Measurements from ENCODE around the gene HSPA13. TPM values are rescaled to one million over a fixed set of nuclear protein-coding genes. Genes with fewer than 3 reads are reported as not detected.

The HSPA13 gene
- total RNA-seq, 1 experiment from 2014 or later = 22.7 TPM

DNA sequence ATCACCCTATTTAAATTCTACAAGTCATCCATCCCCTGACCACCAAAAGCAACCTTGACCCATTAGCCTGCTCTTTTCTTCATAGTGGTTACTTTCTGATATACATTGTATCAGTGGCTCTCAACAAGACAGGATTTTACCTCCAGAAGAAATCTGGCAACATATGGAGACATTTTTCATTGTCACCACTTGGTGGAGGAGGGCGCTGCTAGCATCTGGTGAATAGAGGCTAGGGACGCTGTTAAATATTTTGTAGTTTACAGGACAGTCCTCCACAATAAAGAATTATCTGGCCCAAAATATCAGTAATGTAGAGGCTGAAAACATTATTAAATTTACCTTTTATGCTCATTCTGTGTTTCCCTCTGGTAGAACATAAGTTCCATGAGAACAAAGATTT is 6.1 kb downstream of the HSPA13 start:
- Mint-ChIP-seq H3K4me1 (ENCODE audit: low read depth, unreplicated experiment) (no peaks in the 10 kb centered on the region), H3K36me3 (ENCODE audit: insufficient read depth, unreplicated experiment) (peaks cover 58% of the 10 kb centered on the region), H3K27me3 (ENCODE audit: insufficient read depth, unreplicated experiment) (no peaks in the 10 kb centered on the region), H3K27ac (ENCODE audit: unreplicated experiment) (no peak overlapping the region), H3K4me3 (ENCODE audit: unreplicated experiment) (no peak overlapping the region), H3K9me3 (ENCODE audit: unreplicated experiment) (no peaks in the 10 kb centered on the region)
- H3K27me3 ChIP-seq (replicated peaks; ENCODE audit: control insufficient read depth, insufficient read depth, low read length) = no peaks in the 10 kb centered on the region
- DNase-seq = no peak
- H3K9me3 ChIP-seq = no peaks in the 10 kb centered on the region
- intact Hi-C loops (cut with micrococcal nuclease; ENCODE audit: unreplicated experiment) = no loop called here
- no peak for TF ChIP-seq CTCF (IDR thresholded peaks at IDR 0.05; ENCODE audit: insufficient read depth in 1 of 2, low read depth in 1 of 2, low read length in 1 of 2, severe bottlenecking in 1 of 2, unreplicated experiment in 1 of 2)
- H3K4me3 ChIP-seq (ENCODE audit: low read depth, low read length) = no peak overlapping the region
- H3K4me1 ChIP-seq = no peaks in the 10 kb centered on the region
- no TSS peak for BruUV-seq (replicated peaks)
- H3K36me3 ChIP-seq (ENCODE audit: control insufficient read depth, insufficient read depth, low read length) = peaks cover 2% of the 10 kb centered on the region
- ChIA-PET CTCF (no interaction called here), POLR2A (no interaction called here)

DNA sequence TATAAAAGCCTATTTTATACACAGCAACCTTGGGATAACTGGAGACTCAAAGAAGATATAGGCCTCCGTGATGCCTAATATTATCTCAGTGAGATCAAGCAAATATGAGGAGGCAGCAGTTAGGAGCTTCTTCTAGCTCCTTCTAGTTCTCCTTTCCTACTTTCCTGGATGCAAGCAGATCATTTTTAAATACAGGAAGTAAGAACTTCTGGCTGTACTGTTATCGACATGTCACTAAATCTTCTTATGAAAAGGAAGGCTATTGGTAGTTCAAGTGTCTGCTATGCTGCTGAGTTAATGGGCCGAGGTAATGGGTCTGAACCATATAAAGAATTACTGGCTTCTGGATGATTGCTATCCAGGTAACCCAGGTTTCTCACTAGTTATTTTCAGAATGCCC is 15.9 kb downstream of the HSPA13 start:
- Mint-ChIP-seq H3K36me3 (ENCODE audit: insufficient read depth, unreplicated experiment) (no peaks in the 10 kb centered on the region), H3K4me1 (ENCODE audit: low read depth, unreplicated experiment) (no peaks in the 10 kb centered on the region), H3K4me3 (ENCODE audit: unreplicated experiment) (no peak overlapping the region), H3K27me3 (ENCODE audit: insufficient read depth, unreplicated experiment) (peaks cover 3% of the 10 kb centered on the region), H3K9me3 (ENCODE audit: unreplicated experiment) (no peaks in the 10 kb centered on the region), H3K27ac (ENCODE audit: unreplicated experiment) (no peak overlapping the region)
- Histone ChIP-seq H3K4me3 (ENCODE audit: low read depth, low read length) (no peak overlapping the region), H3K27me3 (replicated peaks; ENCODE audit: control insufficient read depth, insufficient read depth, low read length) (no peaks in the 10 kb centered on the region), H3K9me3 (no peaks in the 10 kb centered on the region), H3K36me3 (ENCODE audit: control insufficient read depth, insufficient read depth, low read length) (no peaks in the 10 kb centered on the region), H3K4me1 (no peaks in the 10 kb centered on the region)
- DNase-seq = no peak
- BruUV-seq (replicated peaks) = no TSS peak
- ChIA-PET CTCF (no interaction called here), POLR2A (no interaction called here)
- no peak for TF ChIP-seq CTCF (IDR thresholded peaks at IDR 0.05; ENCODE audit: insufficient read depth in 1 of 2, low read depth in 1 of 2, low read length in 1 of 2, severe bottlenecking in 1 of 2, unreplicated experiment in 1 of 2)
- intact Hi-C loops (cut with micrococcal nuclease; ENCODE audit: unreplicated experiment) = no loop called here

DNA sequence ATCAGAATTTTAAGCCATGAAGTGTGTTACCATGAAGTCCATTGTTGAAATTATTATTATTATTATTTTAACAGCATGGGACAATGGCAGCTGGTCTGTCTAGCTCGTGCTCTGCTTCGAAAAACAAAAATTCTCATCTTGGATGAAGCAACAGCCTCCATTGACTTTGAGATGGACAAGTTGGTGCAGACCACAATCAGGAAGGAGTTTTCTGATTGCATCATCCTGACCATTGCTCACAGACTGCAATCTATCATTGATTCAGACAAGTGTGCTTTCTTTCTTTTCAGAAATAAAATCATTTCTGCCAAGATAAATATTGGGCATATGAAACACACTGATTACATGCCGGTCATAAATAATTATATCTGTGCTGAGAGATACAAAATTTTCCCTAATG is 21.0 kb downstream of the HSPA13 start:
- Histone ChIP-seq H3K27me3 (replicated peaks; ENCODE audit: control insufficient read depth, insufficient read depth, low read length) (no peaks in the 10 kb centered on the region), H3K9me3 (no peaks in the 10 kb centered on the region), H3K4me1 (no peaks in the 10 kb centered on the region), H3K4me3 (ENCODE audit: low read depth, low read length) (no peak overlapping the region), H3K36me3 (ENCODE audit: control insufficient read depth, insufficient read depth, low read length) (no peaks in the 10 kb centered on the region)
- Mint-ChIP-seq H3K9me3 (ENCODE audit: unreplicated experiment) (no peaks in the 10 kb centered on the region), H3K4me3 (ENCODE audit: unreplicated experiment) (no peak overlapping the region), H3K27me3 (ENCODE audit: insufficient read depth, unreplicated experiment) (peaks cover 11% of the 10 kb centered on the region), H3K4me1 (ENCODE audit: low read depth, unreplicated experiment) (no peaks in the 10 kb centered on the region), H3K27ac (ENCODE audit: unreplicated experiment) (no peak overlapping the region), H3K36me3 (ENCODE audit: insufficient read depth, unreplicated experiment) (no peaks in the 10 kb centered on the region)
- ChIA-PET POLR2A (no interaction called here), CTCF (no interaction called here)
- no peak for TF ChIP-seq CTCF (IDR thresholded peaks at IDR 0.05; ENCODE audit: insufficient read depth in 1 of 2, low read depth in 1 of 2, low read length in 1 of 2, severe bottlenecking in 1 of 2, unreplicated experiment in 1 of 2)
- no peak for DNase-seq
- BruUV-seq (replicated peaks) = no TSS peak
- intact Hi-C loops (cut with micrococcal nuclease; ENCODE audit: unreplicated experiment) = no loop called here

All from Caco-2 (cell line).